ENCODE measurements around the gene MYBBP1A.

DNA sequence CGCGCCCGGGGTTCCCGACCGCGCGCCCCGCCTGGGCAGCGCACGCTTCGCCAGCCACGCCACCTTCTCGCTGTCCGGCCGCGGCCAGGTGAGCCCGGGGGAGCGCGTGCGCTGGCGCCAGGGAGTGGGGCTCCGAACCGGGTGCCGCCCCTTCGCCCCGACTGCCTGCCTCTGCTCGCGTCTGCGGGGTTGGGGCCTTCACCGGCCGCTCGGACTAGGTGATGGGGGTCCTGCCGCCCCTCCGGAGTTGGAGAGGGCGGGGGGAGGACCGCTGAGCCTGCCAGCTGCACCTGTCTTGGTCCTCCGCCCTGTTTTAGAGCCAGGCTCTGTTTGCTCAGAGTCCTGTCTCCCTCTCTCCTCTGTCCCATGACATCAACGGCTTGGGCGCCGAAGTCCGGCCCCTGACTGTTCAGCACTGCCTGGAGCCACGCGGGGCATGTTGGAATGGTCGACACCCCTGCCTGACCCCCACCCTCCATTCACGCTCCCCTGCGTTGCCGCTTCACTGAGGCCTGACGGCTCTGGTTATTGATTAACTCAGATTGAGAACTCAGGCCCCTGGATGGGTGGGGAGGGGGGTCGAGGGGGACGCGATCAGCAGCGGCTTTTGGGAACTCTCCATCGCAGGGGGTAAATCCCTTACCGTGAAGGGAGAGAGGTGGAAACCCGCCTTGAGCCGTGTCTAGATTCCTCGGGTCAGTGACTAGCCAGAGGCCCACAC is 29.9 kb upstream of the MYBBP1A start:
- TF ChIP-seq, protein P1, sequence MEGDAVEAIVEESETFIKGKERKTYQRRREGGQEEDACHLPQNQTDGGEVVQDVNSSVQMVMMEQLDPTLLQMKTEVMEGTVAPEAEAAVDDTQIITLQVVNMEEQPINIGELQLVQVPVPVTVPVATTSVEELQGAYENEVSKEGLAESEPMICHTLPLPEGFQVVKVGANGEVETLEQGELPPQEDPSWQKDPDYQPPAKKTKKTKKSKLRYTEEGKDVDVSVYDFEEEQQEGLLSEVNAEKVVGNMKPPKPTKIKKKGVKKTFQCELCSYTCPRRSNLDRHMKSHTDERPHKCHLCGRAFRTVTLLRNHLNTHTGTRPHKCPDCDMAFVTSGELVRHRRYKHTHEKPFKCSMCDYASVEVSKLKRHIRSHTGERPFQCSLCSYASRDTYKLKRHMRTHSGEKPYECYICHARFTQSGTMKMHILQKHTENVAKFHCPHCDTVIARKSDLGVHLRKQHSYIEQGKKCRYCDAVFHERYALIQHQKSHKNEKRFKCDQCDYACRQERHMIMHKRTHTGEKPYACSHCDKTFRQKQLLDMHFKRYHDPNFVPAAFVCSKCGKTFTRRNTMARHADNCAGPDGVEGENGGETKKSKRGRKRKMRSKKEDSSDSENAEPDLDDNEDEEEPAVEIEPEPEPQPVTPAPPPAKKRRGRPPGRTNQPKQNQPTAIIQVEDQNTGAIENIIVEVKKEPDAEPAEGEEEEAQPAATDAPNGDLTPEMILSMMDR (IDR thresholded peaks at IDR 0.05; ENCODE audit: low read length) = no peak
- no peak for TF ChIP-seq EZH2 (optimal IDR thresholded peaks at IDR 0.05; ENCODE audit: low read depth, low read length)
- no peak for TF ChIP-seq EZH2phosphoT487 (IDR thresholded peaks at IDR 0.05; ENCODE audit: low read length)

Measured in MM.1S (cell line).